CD4-positive, alpha-beta T cell treated with Interleukin-4 for 1 hour (primary cell): ENCODE measurements around the gene DAG1.
A peak's percentile ranks its signal among the peaks of the same experiment; 100 is the strongest.
"Not testable (repeated sequence)": the region's sequence is repeated elsewhere in the genome, so short reads cannot be mapped to it uniquely, and the experiment has no call there.

Source experiments
- DNase-seq, 2 donors: peaks; one replicate each; pipeline ENCODE4 v3.0.0-alpha.2; 2020 to 2022

Gene DAG1

DNA sequence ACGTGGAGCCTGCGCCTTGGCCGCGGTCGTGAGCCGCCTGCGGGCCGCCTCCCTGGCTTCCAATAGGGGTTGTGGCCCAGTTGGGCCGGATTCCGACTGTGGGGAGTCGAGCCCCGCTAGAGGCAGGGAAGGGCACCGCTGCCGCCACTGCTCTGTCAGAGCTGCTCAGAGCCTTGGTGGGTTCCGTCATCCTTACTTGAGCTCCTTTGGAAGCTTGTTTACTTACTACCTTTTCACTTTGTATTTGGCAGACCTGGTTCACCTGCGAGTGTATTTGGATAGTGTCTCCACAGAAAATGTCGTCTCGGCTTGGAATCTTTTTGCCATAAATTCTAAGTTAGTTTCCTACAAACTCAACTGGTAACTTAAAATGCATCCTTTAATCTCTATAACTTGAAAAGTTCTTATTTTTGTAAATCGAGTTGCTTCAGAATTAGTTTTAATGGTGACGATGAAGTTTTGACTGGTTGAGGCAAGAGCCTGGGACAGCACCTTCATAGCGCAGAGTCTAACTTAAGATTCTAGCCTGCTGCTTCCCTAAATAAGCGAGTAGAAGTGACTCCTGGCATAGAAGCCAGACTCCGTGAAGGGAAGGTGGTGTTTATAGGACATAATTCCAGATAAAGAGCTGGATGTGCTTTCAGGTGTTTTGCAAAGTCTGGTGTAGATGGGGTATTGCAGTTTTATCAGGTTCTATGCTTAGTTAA, 800 bp downstream of the DAG1 start:
- DNase-seq, result no peak

DNA sequence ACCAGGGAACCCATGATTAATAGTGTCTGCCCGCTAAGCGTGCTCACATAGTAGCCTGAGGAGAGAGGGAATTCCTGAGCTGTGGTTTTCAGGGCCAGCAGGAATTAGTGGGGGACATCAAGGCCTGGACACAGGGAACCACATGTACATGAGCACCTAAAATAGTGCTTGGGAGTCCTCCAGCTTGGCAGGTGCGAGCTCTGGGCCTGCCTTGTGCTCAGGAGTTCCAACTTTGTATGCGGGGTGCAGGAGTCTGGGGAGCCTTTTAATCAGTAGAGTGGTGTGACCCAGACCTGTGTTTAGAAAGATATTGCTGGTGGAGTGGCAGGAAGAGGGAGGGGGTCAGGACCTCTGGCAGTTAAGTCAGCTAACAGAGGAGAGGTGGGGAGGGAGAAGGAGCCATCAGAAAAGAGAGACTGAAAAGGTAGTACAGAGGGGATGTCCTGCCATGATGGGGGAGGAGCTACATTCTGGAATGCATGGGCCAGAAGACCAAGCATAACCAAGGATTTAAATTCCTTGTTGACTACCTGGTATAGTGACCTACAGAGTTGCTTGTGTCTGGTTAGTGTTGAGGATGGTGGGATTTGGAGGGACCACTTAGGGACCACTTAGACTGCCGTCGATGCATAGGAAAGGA, 1.9 kb downstream of the DAG1 start:
- DNase-seq, result no peak

DNA sequence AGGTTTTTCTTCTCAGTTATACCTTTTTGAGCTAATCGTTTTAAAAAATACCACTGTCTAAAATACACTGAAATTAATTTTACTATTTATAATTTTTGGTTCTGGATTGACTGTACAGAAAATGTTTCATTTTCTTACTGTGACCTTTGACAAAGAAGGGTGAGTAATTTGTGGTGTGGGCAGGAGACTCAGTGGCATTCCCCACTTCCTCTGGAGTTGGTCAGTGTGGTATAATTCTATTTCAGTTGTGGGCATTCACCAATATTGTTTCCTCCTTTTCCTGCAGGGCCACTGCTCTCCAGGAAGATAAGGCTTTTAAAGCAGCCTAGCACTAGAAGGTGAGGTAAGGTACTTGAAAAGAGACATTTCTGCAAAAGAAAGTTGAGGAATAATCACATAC, 6.5 kb downstream of the DAG1 start:
- DNase-seq, result peak in 1 of 2 donors; percentile 4

DNA sequence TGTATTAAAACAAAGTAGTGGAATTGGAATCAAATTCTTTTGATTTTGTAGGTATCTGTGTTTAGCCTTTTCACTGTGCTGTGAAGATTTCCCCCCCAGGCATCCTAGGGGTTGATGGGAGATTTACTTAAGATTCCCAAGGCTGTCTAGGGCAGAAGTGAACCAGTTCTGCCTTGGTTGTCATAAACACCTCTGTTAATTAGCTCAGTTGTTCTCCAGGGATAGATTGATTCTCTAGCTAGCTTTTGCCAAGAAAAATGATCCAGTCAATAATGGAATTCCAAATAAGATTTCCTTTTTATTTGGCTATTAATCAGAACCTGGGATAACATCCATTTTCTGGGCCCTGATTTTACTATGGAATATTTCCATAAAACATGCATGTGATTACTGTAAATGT, 12.7 kb downstream of the DAG1 start:
- DNase-seq, result no peak

DNA sequence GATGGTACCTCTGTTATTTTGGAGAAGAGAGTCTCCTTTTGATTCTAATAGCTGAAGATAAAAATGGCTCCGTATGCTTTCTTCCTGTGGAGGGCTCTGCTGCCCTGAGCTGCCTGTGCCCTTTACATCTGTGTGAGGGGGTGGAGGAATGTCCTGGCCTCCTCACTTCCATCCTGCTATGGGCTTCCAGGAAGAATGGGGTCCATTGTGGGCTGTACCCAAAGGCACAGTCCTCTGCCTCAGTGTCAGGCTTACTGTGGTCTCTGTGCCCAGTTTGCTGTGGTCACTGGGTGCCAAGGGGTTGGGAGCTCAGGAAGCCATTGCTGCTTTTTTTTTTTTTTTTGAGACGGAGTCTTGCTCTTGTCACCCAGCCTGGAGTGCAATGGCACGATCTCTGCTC, 14.4 kb downstream of the DAG1 start:
- no peak for DNase-seq

DNA sequence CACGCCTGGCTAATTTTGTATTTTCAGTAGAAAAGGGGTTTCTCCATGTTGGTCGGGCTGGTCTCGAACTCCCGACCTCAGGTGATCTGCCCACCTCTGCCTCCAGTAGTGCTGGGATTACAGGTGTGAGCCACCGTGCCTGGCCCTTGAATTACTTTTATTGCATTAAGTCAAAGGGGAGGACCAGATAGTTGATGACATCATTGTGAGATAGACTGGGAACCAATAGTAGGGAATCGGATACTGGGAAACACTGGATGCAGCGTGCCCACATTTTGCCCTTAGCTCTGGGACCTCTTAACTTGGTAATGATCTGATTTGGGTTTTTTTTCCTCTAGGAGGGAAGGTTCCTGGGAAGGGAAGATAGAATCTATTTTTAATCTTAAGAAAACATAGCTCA, 19.2 kb downstream of the DAG1 start:
- DNase-seq, result no peak

DNA sequence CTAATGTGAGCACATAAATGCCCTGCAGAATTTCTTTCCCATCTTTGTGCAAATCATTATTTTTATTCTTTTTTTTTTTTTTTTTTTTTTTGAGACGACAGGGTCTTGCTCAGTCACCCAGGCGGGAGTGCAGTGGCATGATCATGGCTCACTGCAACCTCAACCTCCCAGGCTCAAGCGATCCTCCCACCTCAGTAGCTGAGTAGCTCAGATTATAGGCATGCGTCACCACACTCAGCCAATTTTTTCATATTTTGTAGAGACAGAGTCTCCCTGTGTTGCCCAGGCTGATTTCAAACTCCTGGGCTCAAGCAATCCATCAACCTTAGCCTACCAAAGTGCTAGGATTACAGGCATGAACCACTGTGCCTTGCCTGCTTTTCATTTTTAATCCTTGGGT, 22.9 kb downstream of the DAG1 start:
- DNase-seq, result no peak

DNA sequence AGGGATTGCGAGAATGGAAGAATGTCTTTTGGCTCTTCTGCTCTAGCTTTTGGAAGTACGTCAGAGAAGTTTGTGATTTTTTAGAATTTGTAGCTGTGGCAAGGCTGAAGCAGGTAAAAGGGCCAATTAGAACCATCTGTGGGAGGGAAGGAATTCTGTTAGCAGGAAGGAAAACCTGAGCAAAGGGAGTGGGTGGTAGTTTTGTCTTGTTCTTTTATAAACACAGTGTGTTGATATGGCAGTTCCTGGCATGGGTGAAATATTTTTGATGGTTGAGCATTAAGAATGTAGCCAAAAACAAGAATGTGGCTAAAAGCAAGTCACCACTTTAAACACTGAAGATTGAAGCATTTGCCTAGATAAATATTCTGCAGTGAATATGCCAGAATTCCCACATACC, 23.8 kb downstream of the DAG1 start:
- no peak for DNase-seq

DNA sequence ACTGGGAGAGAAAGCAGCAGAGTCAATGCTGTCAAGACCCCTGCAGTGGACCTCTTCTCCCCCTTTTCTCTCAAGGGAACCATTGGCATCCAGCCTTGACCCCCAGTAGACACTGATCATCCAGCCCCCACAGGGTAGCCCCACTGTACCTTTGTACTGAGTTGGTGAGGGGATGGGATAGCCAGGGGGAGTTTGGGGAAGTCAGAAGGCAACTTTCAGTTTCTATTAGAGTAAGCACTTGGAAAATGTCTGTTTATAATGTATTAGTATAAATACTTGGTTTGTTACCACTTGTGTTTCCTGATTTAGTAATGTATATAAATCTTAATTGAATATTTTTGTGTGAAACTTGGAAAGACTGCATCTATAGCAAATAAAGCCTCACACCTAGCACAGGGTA, 25.0 kb downstream of the DAG1 start:
- DNase-seq, result no peak

DNA sequence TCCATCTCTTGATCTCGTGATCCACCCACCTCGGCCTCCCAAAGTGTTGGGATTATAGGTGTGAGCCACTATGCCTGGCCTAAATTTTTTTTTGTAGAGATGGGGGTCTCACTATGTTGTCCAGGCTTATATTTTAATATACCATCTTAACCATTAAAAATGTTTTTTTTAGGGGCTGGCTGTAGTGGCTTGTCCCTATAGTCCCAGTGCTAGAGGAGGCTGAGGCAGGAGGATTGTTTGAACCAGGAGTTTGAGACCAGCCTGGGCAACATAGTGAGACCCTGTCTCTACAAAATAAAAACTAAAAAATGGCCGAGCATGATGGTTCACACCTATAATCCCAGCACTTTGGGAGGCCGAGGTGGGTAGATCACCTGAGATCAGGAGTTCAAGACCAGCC, 26.8 kb downstream of the DAG1 start:
- DNase-seq, result not testable (repeated sequence)

DNA sequence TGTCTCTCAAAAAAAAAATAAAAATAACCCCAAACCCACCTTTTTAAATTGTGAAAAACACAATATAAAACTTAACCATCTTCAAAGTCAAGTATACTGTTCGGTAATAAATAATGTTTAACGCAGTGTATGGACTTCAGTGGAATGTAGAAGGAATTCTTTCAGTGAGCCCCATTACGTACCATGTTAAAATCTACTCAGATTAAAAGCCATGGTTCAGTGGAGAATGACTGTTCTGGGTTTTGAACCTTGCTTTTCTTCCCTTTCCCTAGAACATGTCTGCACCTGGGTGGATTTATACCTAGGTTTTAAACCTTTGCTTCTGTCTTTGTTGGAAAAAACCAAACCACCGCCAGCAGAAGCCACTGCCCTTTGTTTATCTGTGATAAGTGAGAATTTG, 27.5 kb downstream of the DAG1 start:
- no peak for DNase-seq

DNA sequence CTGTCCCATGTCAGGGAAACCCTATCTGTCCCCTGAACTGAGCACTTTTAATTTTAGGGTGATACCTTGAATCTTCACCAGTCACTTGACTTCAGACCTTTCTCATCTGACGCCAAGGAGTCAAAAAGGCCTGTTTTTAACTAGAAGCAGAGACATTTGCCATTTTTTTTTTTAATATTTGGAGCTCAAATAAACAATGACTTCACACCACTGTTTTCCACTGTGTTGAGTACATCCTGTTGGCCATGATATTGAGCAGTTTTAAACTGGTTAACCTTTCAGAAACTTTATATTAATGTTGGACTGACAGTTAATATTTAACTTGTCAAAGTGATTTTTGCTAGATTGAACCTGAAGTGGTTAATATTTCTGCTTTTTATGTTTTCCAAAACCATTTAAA, 28.2 kb downstream of the DAG1 start:
- DNase-seq, result no peak

DNA sequence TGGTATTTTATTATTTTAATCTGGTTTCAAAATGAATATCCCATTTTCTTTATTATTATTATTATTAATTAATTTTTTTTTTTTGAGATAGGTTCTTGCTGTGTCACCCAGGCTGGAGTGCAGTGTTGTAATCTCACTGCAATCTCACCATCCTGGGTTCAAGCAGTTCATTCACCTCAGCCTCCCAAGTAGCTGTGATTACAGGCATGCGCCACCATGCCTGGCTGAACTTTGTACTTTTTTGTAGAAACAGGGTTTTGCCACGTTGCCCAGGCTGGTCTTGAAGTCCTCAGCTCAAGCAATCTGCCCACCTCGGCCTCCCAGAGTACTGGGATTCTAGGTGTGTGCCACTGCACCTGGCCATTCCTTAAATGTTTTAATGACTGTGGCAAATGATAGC, 28.6 kb downstream of the DAG1 start:
- DNase-seq, result no peak

DNA sequence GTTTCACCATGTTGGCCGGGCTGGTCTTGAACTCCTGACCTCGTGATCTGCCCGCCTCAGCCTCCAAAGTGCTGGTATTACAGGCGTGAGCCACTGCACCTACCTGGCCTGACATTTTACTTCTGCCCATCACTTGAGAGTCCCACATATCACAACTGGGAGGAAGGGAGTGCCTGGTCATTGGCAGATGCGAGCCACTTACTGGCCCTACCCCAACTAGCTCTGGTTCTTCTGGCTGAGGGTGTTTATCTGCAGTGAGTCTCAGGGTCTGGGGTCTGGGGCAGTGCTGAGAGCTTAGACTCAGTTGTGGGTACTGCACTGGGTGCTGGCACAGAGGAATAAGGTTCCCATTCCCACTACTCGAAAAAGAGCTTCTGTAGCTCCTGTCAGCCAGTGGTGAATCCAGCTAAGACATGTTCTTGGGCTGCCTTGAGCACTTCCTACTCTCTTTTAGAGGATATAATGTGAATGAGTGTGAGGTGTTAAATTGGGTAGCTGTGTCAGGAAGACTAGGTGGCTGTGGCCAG, 30.2 kb downstream of the DAG1 start:
- no peak for DNase-seq

DNA sequence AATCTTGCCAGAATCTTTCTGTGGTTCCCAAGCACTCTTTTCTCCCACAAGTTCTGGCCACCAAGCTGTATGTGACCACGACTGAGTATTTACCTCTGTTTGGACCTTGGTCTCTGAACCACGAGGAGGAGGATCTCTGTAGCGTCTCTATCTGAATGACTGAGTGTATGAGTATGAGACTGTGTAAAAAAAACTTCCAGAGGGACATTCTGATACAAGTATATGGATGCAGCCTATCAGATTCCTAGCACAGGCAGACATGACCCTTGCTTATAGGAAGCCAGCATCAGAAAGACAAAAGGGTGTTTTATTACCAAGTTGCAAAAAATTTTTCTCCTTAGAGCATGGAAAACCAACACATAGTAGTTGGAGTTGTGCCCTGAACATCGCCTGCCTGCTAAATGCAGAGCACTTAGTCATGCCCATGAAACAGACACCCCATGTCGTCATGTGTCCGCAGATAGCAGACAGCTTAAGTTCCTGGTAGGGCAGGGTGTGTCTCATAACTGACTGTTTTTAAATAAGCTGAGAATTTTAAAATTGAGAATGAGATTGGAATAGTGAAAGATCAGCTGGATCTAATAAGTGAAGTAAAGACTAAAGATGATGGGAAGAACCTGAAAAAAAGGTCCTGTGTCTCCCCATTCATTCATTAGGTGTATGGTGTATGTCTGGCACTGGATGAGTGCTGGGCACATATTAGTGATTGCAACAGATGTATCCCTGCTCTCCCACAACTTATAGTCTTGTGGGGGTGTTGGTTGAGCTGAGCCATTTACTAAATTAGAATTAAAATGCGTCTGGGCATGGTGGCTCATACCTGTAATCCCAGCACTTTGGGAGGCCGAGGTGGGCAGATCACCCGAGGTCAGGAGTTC, 30.9 kb downstream of the DAG1 start:
- DNase-seq, result peak in 1 of 2 donors; percentile 40

DNA sequence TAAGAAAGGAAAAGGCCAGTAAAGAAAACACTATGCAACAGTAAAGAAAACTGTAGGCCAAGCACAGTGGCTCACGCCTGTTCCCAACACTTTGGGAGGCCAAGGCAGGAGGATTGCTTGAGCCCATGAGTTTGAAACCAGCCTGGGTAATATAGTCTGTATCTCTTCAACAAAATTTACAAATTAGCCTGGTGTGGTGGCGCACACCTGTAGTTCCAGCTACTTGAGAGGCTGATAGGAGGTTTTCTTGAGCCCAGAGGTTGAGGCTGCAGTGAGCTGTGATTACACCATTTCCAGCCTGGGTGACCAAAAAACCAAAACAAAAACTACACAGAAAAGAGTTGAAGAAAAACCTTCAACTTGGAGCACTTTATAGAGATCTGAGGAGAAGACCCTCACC, 31.8 kb downstream of the DAG1 start:
- DNase-seq, result no peak

DNA sequence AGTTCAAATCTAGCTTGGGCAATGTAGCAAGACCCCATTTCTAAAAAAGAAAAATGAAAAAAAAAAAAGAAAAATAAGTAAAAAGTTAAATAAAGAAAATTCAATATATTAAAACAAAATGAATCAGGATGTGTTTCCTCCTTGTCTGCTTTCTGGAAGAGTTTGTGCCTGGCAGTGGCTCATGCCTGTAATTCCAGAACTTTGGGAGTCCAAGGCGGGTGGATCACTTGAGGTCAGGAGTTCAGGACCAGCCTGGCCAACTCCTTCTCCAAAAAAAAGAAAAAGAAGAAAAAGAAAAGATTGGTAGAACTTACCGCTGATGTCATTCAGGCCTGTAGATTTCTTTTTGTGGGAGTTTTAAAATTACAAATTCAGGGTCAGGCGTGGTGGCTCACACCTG, 36.8 kb downstream of the DAG1 start:
- no peak for DNase-seq

DNA sequence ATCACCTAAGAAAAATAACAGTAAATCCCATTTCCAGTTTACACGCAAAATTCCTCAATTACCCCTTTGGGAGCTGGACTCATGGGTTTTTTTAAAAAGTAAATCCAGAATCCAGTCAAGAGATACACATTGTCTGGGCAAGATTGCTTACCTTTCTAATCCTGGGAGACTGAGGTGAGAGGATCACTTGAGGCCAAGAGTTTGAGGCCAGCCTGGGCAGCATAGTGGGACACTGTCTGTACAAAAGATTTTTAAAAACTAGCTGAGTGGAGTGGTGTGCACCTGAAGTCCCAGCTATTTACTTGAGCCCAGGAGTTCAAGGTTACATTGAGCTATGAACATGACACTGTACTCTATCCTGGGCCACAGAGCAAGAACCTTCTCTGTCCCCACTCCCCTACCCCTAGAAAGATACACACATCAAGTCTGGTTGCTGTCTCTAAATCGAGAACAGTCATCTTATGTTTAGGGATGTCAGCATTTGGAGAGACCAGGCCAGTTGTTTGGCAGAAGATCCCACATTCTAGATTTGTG, 39.0 kb downstream of the DAG1 start:
- no peak for DNase-seq

DNA sequence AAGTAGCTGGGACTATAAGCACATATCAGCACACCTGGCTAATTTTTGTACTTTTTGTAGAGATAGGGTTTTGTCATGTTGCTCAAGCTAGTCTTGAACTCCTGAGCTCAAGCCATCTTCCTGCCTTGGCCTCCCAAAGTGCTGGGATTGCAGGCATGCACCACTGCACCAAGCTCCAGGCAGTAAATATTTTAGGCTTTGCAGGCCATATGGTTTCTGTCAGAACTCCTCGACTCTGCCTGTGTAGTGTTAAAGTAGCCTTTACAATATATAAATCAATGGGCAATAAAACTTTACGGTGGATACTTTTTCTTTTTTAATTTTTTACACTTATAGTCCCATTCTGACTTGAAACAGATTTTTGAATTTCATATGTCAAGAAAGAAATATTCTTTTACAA, 41.6 kb downstream of the DAG1 start:
- no peak for DNase-seq

DNA sequence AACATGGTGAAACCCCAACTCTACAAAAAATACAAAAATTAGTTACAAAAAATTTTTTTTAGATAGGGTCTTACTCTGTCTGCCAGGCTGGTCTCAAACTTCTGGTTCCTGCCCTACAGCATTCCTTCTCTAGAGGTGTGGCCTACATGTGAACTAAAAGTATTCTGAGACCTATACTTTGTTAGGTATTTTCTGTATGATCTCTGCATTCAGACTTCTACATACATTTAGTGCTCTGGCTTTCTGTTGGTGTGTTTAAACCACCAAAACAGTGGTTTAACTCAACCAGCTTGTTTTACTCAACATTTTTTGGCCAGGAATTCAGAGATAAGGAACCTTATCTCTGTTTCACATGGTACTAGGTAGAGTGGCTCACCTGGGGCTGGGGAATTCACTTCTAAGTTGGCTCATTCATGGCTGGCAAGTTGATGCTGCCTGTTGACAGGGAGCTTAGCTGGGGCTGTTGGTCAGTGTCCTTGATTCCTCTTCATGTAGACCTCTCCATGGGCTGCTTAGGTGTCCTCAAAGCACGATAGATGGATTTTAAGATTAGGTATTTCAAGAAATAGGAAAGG, 42.8 kb downstream of the DAG1 start:
- no peak for DNase-seq

DNA sequence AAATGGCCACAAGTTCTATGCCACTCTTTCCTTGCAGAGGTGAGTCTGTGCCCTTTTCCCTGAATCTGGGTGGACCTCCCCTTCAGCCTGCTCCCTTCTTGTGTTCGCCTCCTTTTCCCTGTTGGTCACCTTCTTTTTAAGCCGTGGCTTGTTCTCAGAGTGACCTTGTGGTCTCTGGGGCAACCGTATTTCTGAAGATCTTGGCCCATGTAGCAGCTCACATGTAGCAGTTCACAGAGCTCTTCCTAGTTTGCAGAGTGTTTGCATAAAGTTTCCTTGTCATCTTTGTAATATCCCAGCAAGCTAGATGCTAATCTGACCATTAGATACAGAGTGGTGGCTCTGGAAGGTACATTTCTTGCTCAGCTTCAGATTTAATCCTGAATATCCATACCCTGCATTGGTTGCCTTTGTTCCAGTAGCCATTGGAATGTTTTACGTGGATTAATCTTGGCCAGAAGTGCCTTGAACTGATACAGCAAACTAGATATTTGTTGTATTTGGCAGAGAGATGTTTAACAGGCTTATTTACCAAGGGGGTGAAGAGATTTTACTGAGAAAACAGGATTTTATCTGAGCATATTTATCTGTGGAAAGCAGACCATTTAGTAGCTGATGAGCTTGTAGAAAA, 43.5 kb downstream of the DAG1 start:
- DNase-seq, result no peak

DNA sequence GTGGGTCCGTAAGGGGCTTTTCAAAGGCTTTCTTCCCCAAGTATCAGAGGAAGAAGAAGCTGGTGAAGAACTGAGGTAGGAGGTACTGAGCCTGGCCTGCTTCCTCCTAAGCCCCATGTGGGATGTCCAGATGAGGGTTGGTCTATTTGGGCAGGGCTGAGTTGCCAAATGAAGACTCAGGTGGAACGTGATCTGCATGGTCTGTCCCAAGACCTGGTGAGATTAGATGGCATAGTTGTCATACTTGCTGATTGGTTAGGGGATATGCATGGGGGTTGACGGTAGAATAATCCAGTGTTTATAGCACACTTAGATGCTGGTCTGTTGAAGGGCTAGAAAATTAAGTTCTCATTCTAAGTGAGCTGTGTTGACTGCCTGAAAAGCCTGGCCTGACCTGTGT, 47.9 kb downstream of the DAG1 start:
- no peak for DNase-seq

DNA sequence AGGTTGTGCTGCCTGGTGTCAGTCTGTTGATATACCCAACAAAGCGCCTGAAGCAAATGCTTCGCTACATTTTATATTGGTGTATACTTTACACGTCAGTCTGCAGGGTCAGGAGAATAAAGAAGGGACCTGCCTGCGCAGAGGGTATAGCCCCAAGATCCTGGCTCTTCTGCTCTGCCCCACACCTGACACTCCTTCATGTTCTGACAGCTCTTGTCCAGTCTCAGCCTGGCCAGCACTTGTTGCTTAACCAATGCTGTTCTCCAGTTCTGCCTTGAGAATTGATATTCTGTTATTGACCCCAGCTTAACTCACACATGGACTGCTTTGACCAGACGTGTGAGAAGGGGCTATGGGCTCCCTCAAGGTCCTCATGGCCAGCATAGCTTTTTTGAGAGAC, 48.4 kb downstream of the DAG1 start:
- no peak for DNase-seq
